Osteocyte (in vitro differentiated cells): Measurements from ENCODE around the gene OPCML. TPM values are rescaled to one million over a fixed set of nuclear protein-coding genes. Genes with fewer than 3 reads are reported as not detected.

ENCODE experiments used
- DNase-seq: peaks from one replicate; pipeline ENCODE4 v3.0.0; 2021; ENCODE audit warnings: mixed read lengths; ENCODE audit not compliant: unreplicated experiment; ENCODE audit errors: extremely low spot score
- H3K27ac Mint-ChIP-seq: one replicate; pipeline ENCODE4 v1.8.0; 2021; ENCODE audit warnings: mild to moderate bottlenecking, mixed read lengths; ENCODE audit not compliant: unreplicated experiment
- H3K27me3 Mint-ChIP-seq: one replicate; pipeline ENCODE4 v1.8.0; 2021; ENCODE audit warnings: mixed read lengths; ENCODE audit not compliant: unreplicated experiment
- H3K36me3 Mint-ChIP-seq: one replicate; pipeline ENCODE4 v1.8.0; 2021; ENCODE audit warnings: mixed read lengths; ENCODE audit not compliant: unreplicated experiment
- H3K4me1 Mint-ChIP-seq: one replicate; pipeline ENCODE4 v1.8.0; 2021; ENCODE audit warnings: mixed read lengths; ENCODE audit not compliant: unreplicated experiment
- H3K4me3 Mint-ChIP-seq: one replicate; pipeline ENCODE4 v1.8.0; 2021; ENCODE audit warnings: mild to moderate bottlenecking, moderate library complexity, mixed read lengths; ENCODE audit not compliant: unreplicated experiment
- H3K9me3 Mint-ChIP-seq: one replicate; pipeline ENCODE4 v1.8.0; 2021; ENCODE audit warnings: mixed read lengths; ENCODE audit not compliant: unreplicated experiment
- total RNA-seq: library from RNA; stranded (reverse); gene quantifications from 2 replicates; pipeline ENCODE4 v1.2.1, GENCODE V29; 2021
- TF ChIP-seq, protein P1 (sequence below): fragments of 200-600 bp; sonication (generic); IDR thresholded peaks from 2 replicates; pipeline ENCODE4 v1.5.0; 2021; ENCODE audit warnings: antibody characterized with exemption, mild to moderate bottlenecking, moderate library complexity

The OPCML gene
- total RNA-seq, 1 donor from 2014 or later: 0.11 TPM

DNA sequence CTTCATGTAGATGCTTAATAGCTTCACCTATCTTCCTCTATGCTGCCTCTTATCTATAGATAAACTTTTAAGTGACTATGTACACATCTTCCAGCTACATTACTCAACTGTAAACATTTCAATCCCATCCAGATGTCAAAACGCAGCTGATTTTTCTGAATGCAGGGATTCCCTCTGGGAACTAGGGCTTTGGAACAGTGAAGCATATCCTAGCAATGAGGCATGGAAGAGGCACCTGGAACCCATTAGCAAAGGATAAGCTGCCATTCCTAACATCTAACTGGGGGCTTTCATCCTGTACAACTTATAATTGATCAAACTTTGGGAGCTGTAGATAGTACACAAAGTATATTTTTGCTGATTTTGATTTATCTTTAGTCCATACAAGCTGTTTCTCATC, 40.8 kb upstream of the OPCML start:
- no peak overlapping the region for H3K4me3 Mint-ChIP-seq
- peaks cover 10% of the 10 kb centered on the region for H3K9me3 Mint-ChIP-seq
- no peaks in the 10 kb centered on the region for H3K36me3 Mint-ChIP-seq
- H3K27me3 Mint-ChIP-seq: no peaks in the 10 kb centered on the region
- TF ChIP-seq, protein P1, sequence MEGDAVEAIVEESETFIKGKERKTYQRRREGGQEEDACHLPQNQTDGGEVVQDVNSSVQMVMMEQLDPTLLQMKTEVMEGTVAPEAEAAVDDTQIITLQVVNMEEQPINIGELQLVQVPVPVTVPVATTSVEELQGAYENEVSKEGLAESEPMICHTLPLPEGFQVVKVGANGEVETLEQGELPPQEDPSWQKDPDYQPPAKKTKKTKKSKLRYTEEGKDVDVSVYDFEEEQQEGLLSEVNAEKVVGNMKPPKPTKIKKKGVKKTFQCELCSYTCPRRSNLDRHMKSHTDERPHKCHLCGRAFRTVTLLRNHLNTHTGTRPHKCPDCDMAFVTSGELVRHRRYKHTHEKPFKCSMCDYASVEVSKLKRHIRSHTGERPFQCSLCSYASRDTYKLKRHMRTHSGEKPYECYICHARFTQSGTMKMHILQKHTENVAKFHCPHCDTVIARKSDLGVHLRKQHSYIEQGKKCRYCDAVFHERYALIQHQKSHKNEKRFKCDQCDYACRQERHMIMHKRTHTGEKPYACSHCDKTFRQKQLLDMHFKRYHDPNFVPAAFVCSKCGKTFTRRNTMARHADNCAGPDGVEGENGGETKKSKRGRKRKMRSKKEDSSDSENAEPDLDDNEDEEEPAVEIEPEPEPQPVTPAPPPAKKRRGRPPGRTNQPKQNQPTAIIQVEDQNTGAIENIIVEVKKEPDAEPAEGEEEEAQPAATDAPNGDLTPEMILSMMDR: no peak
- no peaks in the 10 kb centered on the region for H3K4me1 Mint-ChIP-seq
- H3K27ac Mint-ChIP-seq: no peak overlapping the region
- DNase-seq: no peak

DNA sequence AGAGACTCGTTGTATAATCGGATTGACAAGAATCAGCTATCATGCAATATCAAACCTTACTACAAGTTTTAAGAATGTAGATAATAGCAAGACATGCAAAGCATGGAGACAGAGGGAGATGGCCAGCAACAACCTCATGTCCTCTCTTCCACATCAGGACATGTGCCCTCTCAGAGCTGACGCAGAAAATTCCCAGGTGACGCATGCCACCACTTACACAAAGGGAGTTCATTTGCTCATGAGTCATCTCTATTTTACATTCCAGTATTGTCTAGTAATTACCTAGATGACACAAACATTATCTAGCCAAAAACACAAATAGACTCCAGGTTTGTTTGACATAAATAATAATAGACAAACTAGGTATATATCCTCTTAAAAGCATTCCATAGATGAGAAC, 38.1 kb upstream of the OPCML start:
- H3K4me1 Mint-ChIP-seq: no peaks in the 10 kb centered on the region
- H3K36me3 Mint-ChIP-seq: no peaks in the 10 kb centered on the region
- TF ChIP-seq, protein P1: no peak
- DNase-seq: no peak
- H3K27ac Mint-ChIP-seq: no peak overlapping the region
- no peaks in the 10 kb centered on the region for H3K27me3 Mint-ChIP-seq
- H3K4me3 Mint-ChIP-seq: no peak overlapping the region
- no peaks in the 10 kb centered on the region for H3K9me3 Mint-ChIP-seq

GRCh38 chr11:133563505-133564025, 31.3 kb upstream of the OPCML start:
- no peaks in the 10 kb centered on the region for H3K27me3 Mint-ChIP-seq
- no peak overlapping the region for H3K4me3 Mint-ChIP-seq
- TF ChIP-seq, protein P1: no peak
- H3K36me3 Mint-ChIP-seq: no peaks in the 10 kb centered on the region
- DNase-seq: no peak
- H3K27ac Mint-ChIP-seq: no peak overlapping the region
- H3K4me1 Mint-ChIP-seq: no peaks in the 10 kb centered on the region
- peaks cover 13% of the 10 kb centered on the region for H3K9me3 Mint-ChIP-seq

GRCh38 chr11:133560472-133560855, 28.2 kb upstream of the OPCML start:
- TF ChIP-seq, protein P1: no peak
- peaks cover 13% of the 10 kb centered on the region for H3K9me3 Mint-ChIP-seq
- no peaks in the 10 kb centered on the region for H3K4me1 Mint-ChIP-seq

DNA sequence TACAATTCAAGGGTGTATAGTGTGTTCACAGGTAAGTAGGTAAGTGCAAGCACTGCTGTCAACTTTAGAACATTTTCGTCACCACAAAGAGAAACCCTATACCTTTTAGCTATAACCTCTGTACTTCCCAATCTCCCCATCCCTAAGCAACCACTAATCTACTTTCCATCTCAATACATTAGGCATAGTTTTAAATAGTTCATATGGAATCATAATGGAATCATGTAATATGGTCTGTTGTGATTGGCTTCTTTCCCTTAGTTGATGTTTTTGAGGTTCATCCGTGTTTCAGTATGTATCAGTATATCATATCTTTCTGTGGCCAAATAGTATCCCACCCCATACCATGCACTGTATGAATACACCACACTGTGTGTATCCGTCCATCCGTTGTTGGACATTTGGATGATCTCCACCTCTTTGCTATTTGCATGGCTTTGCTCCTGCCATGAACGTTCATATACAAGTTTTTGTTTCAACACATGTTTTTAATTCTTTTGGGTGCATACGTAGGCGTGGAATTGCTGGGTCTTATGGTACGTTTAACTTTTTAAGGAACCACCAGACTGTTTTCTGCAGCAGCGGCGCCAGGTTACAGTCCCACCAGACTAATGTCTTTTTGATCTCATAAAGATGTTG, 27.7 kb upstream of the OPCML start:
- TF ChIP-seq, protein P1: no peak
- Mint-ChIP-seq H3K4me3 (no peak overlapping the region), H3K27me3 (no peaks in the 10 kb centered on the region), H3K9me3 (peaks cover 13% of the 10 kb centered on the region), H3K36me3 (no peaks in the 10 kb centered on the region), H3K27ac (no peak overlapping the region), H3K4me1 (no peaks in the 10 kb centered on the region)
- DNase-seq: no peak

More at GRCh38 chr11:133560472-133560855, 28.2 kb upstream of the OPCML start:
- H3K27me3 Mint-ChIP-seq: no peaks in the 10 kb centered on the region
- DNase-seq: no peak
- H3K4me3 Mint-ChIP-seq: no peak overlapping the region
- no peaks in the 10 kb centered on the region for H3K36me3 Mint-ChIP-seq
- H3K27ac Mint-ChIP-seq: no peak overlapping the region
